C4-2B (cell line): ENCODE measurements around the gene PGLYRP2.

ENCODE experiments used
- CTCF ChIP-seq: fragments of 450-650 bp; conservative IDR thresholded peaks from 2 replicates; pipeline ENCODE4 v1.5.1; 2017; ENCODE audit warnings: mild to moderate bottlenecking
- ZFX ChIP-seq: fragments of 450-650 bp; IDR thresholded peaks from 2 replicates; pipeline ENCODE4 v1.6.1; 2017

- TF ChIP-seq CTCF, result no peak
- no peak for TF ChIP-seq ZFX
These were observed 48.7 kb downstream of the PGLYRP2 start for GRCh38 chr19:15430526-15431120.
